GM18517 (cell line): ENCODE data around the gene CDH11.

Source experiments
- ATAC-seq: cut with Tn5 transposase; IDR thresholded peaks from one replicate; pipeline ENCODE4 v1.9.1; 2021; ENCODE audit warnings: mild to moderate bottlenecking, moderate library complexity; ENCODE audit not compliant: unreplicated experiment

Gene CDH11

GRCh38 chr16:65038100-65038499 is 83.8 kb downstream of the CDH11 start:
- no peak for ATAC-seq

- ATAC-seq = no peak
These were observed 84.3 kb downstream of the CDH11 start for GRCh38 chr16:65037556-65037955.

GRCh38 chr16:65034915-65035314 is 86.9 kb downstream of the CDH11 start:
- no peak for ATAC-seq

GRCh38 chr16:65032387-65032786 is 89.5 kb downstream of the CDH11 start:
- no peak for ATAC-seq

GRCh38 chr16:65024767-65025178 is 97.1 kb downstream of the CDH11 start:
- ATAC-seq = no peak

- ATAC-seq = no peak
These were observed 98.1 kb downstream of the CDH11 start for GRCh38 chr16:65023802-65024201.

- ATAC-seq = no peak
These were observed 99.8 kb downstream of the CDH11 start for GRCh38 chr16:65021852-65022595.

GRCh38 chr16:65016754-65017153 is 105.1 kb downstream of the CDH11 start:
- no peak for ATAC-seq

- no peak for ATAC-seq
These were observed 106.3 kb downstream of the CDH11 start for GRCh38 chr16:65015599-65015998.

GRCh38 chr16:65012357-65012756 is 109.5 kb downstream of the CDH11 start:
- no peak for ATAC-seq

GRCh38 chr16:65010125-65010524 is 111.7 kb downstream of the CDH11 start:
- ATAC-seq = no peak

GRCh38 chr16:65005696-65006095 is 116.2 kb downstream of the CDH11 start:
- ATAC-seq = no peak

GRCh38 chr16:65004570-65004969 is 117.3 kb downstream of the CDH11 start:
- no peak for ATAC-seq

- ATAC-seq = no peak
These were observed 118.2 kb downstream of the CDH11 start for GRCh38 chr16:65003621-65004020.

GRCh38 chr16:65002265-65002664 is 119.6 kb downstream of the CDH11 start:
- ATAC-seq = no peak

- ATAC-seq = no peak
These were observed 121.2 kb downstream of the CDH11 start for GRCh38 chr16:65000654-65001053.

GRCh38 chr16:64997751-64998150 is 124.1 kb downstream of the CDH11 start:
- no peak for ATAC-seq

GRCh38 chr16:64997121-64997520 is 124.7 kb downstream of the CDH11 start:
- no peak for ATAC-seq

- ATAC-seq = no peak
These were observed 125.2 kb downstream of the CDH11 start for GRCh38 chr16:64996641-64997040.

- no peak for ATAC-seq
These were observed 128.4 kb downstream of the CDH11 start for GRCh38 chr16:64993464-64993863.

- no peak for ATAC-seq
These were observed 130.9 kb downstream of the CDH11 start for GRCh38 chr16:64991001-64991400.

- ATAC-seq = no peak
These were observed 131.8 kb downstream of the CDH11 start for GRCh38 chr16:64990101-64990500.

GRCh38 chr16:64989050-64989449 is 132.8 kb downstream of the CDH11 start:
- ATAC-seq = no peak
